ENCODE data around the gene IL16. TPM values are rescaled to one million over a fixed set of nuclear protein-coding genes. Genes with fewer than 3 reads are reported as not detected.

IL16 gene
- total and polyA plus RNA-seq, 10 donors, result 93.9 to 159 (median 128) TPM

- intact Hi-C loops (cut with DNase I; ENCODE audit: low total_unique reads), result loop anchor here (2.0 to 5.0 kb wide), 2 partner anchors 62 to 126 kb away; no protein-coding TSS in a partner anchor
- H3K36me3 ChIP-seq, result no peaks in the 10 kb centered on the region
- 10 to 13% (median 11%) methylated on average over 10 to 11 of the region's 11 CpGs for WGBS, 5 donors
- peaks cover 0 to 15% (median 12%) of the 10 kb centered on the region in 8 donors for H3K9me3 ChIP-seq
- H3K4me3 ChIP-seq, result no peak overlapping the region
- H3K4me1 ChIP-seq, result peaks cover 0 to 25% (median 10%) of the 10 kb centered on the region in 6 donors
- H3K27me3 ChIP-seq (replicated peaks in 1 of 7), result no peaks in the 10 kb centered on the region
- DNase-seq, result peak; percentile 94
- H3K27ac ChIP-seq, result peak overlapping the region in 4 of 8 donors; percentile 25 to 47 (median 40)
- no peak for TF ChIP-seq POLR2A (IDR thresholded peaks at IDR 0.05)
- TF ChIP-seq POLR2AphosphoS5 (IDR thresholded peaks at IDR 0.05), result peak in 1 of 3 donors; percentile 75
- peak; percentile 78 to 98 (median 92) for TF ChIP-seq CTCF (IDR thresholded peaks at IDR 0.05 in 8 of 11, conservative IDR thresholded peaks at IDR 0.05 in 3 of 11)
Measured at GRCh38 chr15:81274931-81275707, 78.4 kb downstream of the IL16 start.

GRCh38 chr15:81275711-81276392 lies 79.2 kb downstream of the IL16 start:
- Histone ChIP-seq H3K9me3 (peaks cover 0 to 15% (median 12%) of the 10 kb centered on the region in 8 donors), H3K4me1 (peaks cover 0 to 31% (median 18%) of the 10 kb centered on the region in 6 donors), H3K27me3 (replicated peaks in 1 of 7) (no peaks in the 10 kb centered on the region), H3K4me3 (no peak overlapping the region), H3K36me3 (no peaks in the 10 kb centered on the region), H3K27ac (peak overlapping the region in 4 of 8 donors; percentile 25 to 47 (median 40))
- intact Hi-C loops (cut with DNase I; ENCODE audit: low total_unique reads), result loop anchor here (2.0 to 5.0 kb wide), 2 partner anchors 61 to 125 kb away; no protein-coding TSS in a partner anchor
- WGBS, 5 donors, result 84 to 91% (median 88%) methylated on average over 3 of the region's 3 CpGs
- no peak for TF ChIP-seq CTCF (IDR thresholded peaks at IDR 0.05 in 8 of 11, conservative IDR thresholded peaks at IDR 0.05 in 3 of 11)
- no peak for TF ChIP-seq POLR2A (IDR thresholded peaks at IDR 0.05)
- no peak for DNase-seq

- peaks cover 0 to 15% (median 12%) of the 10 kb centered on the region in 8 donors for H3K9me3 ChIP-seq
- H3K27ac ChIP-seq, result no peak overlapping the region
- no peak overlapping the region for H3K4me3 ChIP-seq
- H3K27me3 ChIP-seq (replicated peaks in 1 of 7), result no peaks in the 10 kb centered on the region
- WGBS, 5 donors, result 95 to 98% (median 96%) methylated on average over 2 of the region's 2 CpGs
- no peak for DNase-seq
- H3K4me1 ChIP-seq, result peaks cover 0 to 32% (median 19%) of the 10 kb centered on the region in 6 donors
- H3K36me3 ChIP-seq, result no peaks in the 10 kb centered on the region
- intact Hi-C loops (cut with DNase I; ENCODE audit: low total_unique reads), result loop anchor here (5.0 kb wide), 1 partner anchor 60 kb away; no protein-coding TSS in a partner anchor
- no peak for TF ChIP-seq CTCF (IDR thresholded peaks at IDR 0.05 in 8 of 11, conservative IDR thresholded peaks at IDR 0.05 in 3 of 11)
Measured at GRCh38 chr15:81276967-81277366, 80.3 kb downstream of the IL16 start.

- H3K4me1 ChIP-seq, result peaks cover 0 to 32% (median 19%) of the 10 kb centered on the region in 6 donors
- 92 to 99% (median 96%) methylated on average over 2 of the region's 2 CpGs for WGBS, 5 donors
- no peak for DNase-seq
- H3K27ac ChIP-seq, result no peak overlapping the region
- peaks cover 0 to 15% (median 12%) of the 10 kb centered on the region in 8 donors for H3K9me3 ChIP-seq
- intact Hi-C loops (cut with DNase I; ENCODE audit: low total_unique reads), result loop anchor here (5.0 kb wide), 1 partner anchor 59 kb away; no protein-coding TSS in a partner anchor
- no peaks in the 10 kb centered on the region for H3K27me3 ChIP-seq (replicated peaks in 1 of 7)
- H3K4me3 ChIP-seq, result no peak overlapping the region
- no peaks in the 10 kb centered on the region for H3K36me3 ChIP-seq
- TF ChIP-seq CTCF (IDR thresholded peaks at IDR 0.05 in 8 of 11, conservative IDR thresholded peaks at IDR 0.05 in 3 of 11) (no peak), POLR2A (IDR thresholded peaks at IDR 0.05) (no peak), POLR2AphosphoS5 (IDR thresholded peaks at IDR 0.05) (no peak)
Measured at GRCh38 chr15:81277851-81278250, 81.2 kb downstream of the IL16 start.
